MM.1S (cell line): ENCODE measurements around the gene ZNF692.
A peak's percentile ranks its signal among the peaks of the same experiment; 100 is the strongest.
"Not testable (repeated sequence)": the region's sequence is repeated elsewhere in the genome, so short reads cannot be mapped to it uniquely, and the experiment has no call there.

Source experiments
- DNase-seq: peaks from one replicate; pipeline ENCODE4 v3.0.0-alpha.2; 2015
- H2AFZ ChIP-seq: fragments of 300-600 bp; sonication (generic); 2 replicates; pipeline ENCODE4 v1.6.0; 2016; ENCODE audit warnings: antibody characterized with exemption, low read length
- H3F3A ChIP-seq: fragments of 300-600 bp; sonication (generic); 2 replicates; pipeline ENCODE4 v1.6.1; 2016; ENCODE audit warnings: mild to moderate bottlenecking, antibody characterized with exemption, low read length, moderate library complexity, mixed read lengths; ENCODE audit not compliant: insufficient read depth
- H3K27ac ChIP-seq: fragments of 300-600 bp; sonication (generic); 2 replicates; pipeline ENCODE4 v1.5.1; 2016; ENCODE audit warnings: mild to moderate bottlenecking, low read length
- H3K27me3 ChIP-seq: fragments of 300-600 bp; sonication (generic); replicated peaks from 2 replicates; pipeline ENCODE4 v1.6.0; 2016; ENCODE audit warnings: low read length; ENCODE audit not compliant: insufficient read depth
- H3K36me3 ChIP-seq: fragments of 300-600 bp; sonication (generic); replicated peaks from 2 replicates; pipeline ENCODE4 v1.6.1; 2016; ENCODE audit warnings: mild to moderate bottlenecking, low read length, mixed read lengths; ENCODE audit not compliant: insufficient read depth
- H3K4me1 ChIP-seq: fragments of 300-600 bp; sonication (generic); 2 replicates; pipeline ENCODE4 v1.6.1; 2016; ENCODE audit warnings: low read length, mixed read lengths
- H3K4me2 ChIP-seq: fragments of 300-600 bp; sonication (generic); 2 replicates; pipeline ENCODE4 v1.6.0; 2016; ENCODE audit warnings: low read depth, low read length
- H3K4me3 ChIP-seq: fragments of 300-600 bp; sonication (generic); 2 replicates; pipeline ENCODE4 v1.5.1; 2016; ENCODE audit warnings: low read length, mixed read lengths
- H3K79me2 ChIP-seq: fragments of 300-600 bp; sonication (generic); 2 replicates; pipeline ENCODE4 v1.6.1; 2016; ENCODE audit warnings: mixed run types, low read length, mixed read lengths
- H3K9ac ChIP-seq: fragments of 300-600 bp; sonication (generic); 2 replicates; pipeline ENCODE4 v1.6.1; 2016; ENCODE audit warnings: low read length, mixed read lengths
- H3K9me2 ChIP-seq: fragments of 300-600 bp; sonication (generic); replicated peaks from 2 replicates; pipeline ENCODE4 v1.6.1; 2016; ENCODE audit warnings: mild to moderate bottlenecking, low read length, mixed read lengths; ENCODE audit not compliant: insufficient read depth
- H3K9me3 ChIP-seq: fragments of 300-600 bp; sonication (generic); replicated peaks from 2 replicates; pipeline ENCODE4 v1.6.1; 2016; ENCODE audit warnings: mild to moderate bottlenecking, low read length, mixed read lengths; ENCODE audit not compliant: insufficient read depth
- H4K20me1 ChIP-seq: fragments of 300-600 bp; sonication (generic); 2 replicates; pipeline ENCODE4 v1.6.1; 2016; ENCODE audit warnings: mild to moderate bottlenecking, low read length, moderate library complexity, mixed read lengths; ENCODE audit not compliant: insufficient read depth
- EZH2 ChIP-seq: fragments of 300-600 bp; sonication (generic); optimal IDR thresholded peaks from 2 replicates; pipeline ENCODE3; 2017; ENCODE audit warnings: low read depth, mild to moderate bottlenecking, antibody characterized with exemption, low read length, mixed read lengths
- EZH2phosphoT487 ChIP-seq: fragments of 300-600 bp; sonication (generic); IDR thresholded peaks from 2 replicates; pipeline ENCODE4 v1.6.1; 2018; ENCODE audit warnings: antibody characterized with exemption, low read length
- TF ChIP-seq, protein P1 (sequence below): fragments of 300-600 bp; sonication (generic); IDR thresholded peaks from 2 replicates; pipeline ENCODE4 v1.5.1; 2016; ENCODE audit warnings: antibody characterized with exemption, low read length, mixed read lengths

Gene ZNF692

GRCh38 chr1:248831842-248832241, 27.0 kb downstream of the ZNF692 start:
- H3K27ac ChIP-seq: no peak overlapping the region

GRCh38 chr1:248830718-248831017, 28.2 kb downstream of the ZNF692 start:
- H3K36me3 ChIP-seq, DNase-seq, H3K9ac ChIP-seq: not testable (repeated sequence)

More at GRCh38 chr1:248831842-248832241, 27.0 kb downstream of the ZNF692 start:
- no peak for DNase-seq
- H3K36me3 ChIP-seq: no peaks in the 10 kb centered on the region
- no peak overlapping the region for H3K9ac ChIP-seq
- H3K27me3 ChIP-seq: peaks cover 4% of the 10 kb centered on the region; the same call in 1 of the 2 replicates
- TF ChIP-seq, protein P1, sequence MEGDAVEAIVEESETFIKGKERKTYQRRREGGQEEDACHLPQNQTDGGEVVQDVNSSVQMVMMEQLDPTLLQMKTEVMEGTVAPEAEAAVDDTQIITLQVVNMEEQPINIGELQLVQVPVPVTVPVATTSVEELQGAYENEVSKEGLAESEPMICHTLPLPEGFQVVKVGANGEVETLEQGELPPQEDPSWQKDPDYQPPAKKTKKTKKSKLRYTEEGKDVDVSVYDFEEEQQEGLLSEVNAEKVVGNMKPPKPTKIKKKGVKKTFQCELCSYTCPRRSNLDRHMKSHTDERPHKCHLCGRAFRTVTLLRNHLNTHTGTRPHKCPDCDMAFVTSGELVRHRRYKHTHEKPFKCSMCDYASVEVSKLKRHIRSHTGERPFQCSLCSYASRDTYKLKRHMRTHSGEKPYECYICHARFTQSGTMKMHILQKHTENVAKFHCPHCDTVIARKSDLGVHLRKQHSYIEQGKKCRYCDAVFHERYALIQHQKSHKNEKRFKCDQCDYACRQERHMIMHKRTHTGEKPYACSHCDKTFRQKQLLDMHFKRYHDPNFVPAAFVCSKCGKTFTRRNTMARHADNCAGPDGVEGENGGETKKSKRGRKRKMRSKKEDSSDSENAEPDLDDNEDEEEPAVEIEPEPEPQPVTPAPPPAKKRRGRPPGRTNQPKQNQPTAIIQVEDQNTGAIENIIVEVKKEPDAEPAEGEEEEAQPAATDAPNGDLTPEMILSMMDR: no peak
- TF ChIP-seq EZH2phosphoT487: no peak
- TF ChIP-seq EZH2: no peak
- H3K4me1 ChIP-seq: no peaks in the 10 kb centered on the region
- H2AFZ ChIP-seq: no peak overlapping the region
- no peaks in the 10 kb centered on the region for H3K9me2 ChIP-seq
- H3K4me3 ChIP-seq: no peak overlapping the region
- H3K9me3 ChIP-seq: no peaks in the 10 kb centered on the region
- no peaks in the 10 kb centered on the region for H4K20me1 ChIP-seq
- H3F3A ChIP-seq: peaks cover under 1% of the 10 kb centered on the region; the same call in 1 of the 2 replicates
- no peaks in the 10 kb centered on the region for H3K79me2 ChIP-seq
- no peak overlapping the region for H3K4me2 ChIP-seq

GRCh38 chr1:248828845-248829244, 30.0 kb downstream of the ZNF692 start:
- TF ChIP-seq EZH2phosphoT487 (no peak), EZH2 (no peak)
- TF ChIP-seq, protein P1: no peak
- H3K4me1 ChIP-seq: peaks cover 12% of the 10 kb centered on the region
- H3F3A ChIP-seq: peaks cover 8% of the 10 kb centered on the region
- H3K9ac ChIP-seq: no peak overlapping the region
- H3K4me2 ChIP-seq: no peak overlapping the region
- H3K27me3 ChIP-seq: peaks cover 4% of the 10 kb centered on the region; the same call in 1 of the 2 replicates
- H3K4me3 ChIP-seq: no peak overlapping the region
- H3K9me2 ChIP-seq: no peaks in the 10 kb centered on the region
- DNase-seq: no peak
- no peak overlapping the region for H3K27ac ChIP-seq
- H4K20me1 ChIP-seq: no peaks in the 10 kb centered on the region
- no peak overlapping the region for H2AFZ ChIP-seq
- no peaks in the 10 kb centered on the region for H3K36me3 ChIP-seq
- peaks cover 18% of the 10 kb centered on the region for H3K79me2 ChIP-seq
- H3K9me3 ChIP-seq: no peaks in the 10 kb centered on the region

More at GRCh38 chr1:248830718-248831017, 28.2 kb downstream of the ZNF692 start:
- H4K20me1 ChIP-seq, H3K4me1 ChIP-seq, H3K9me2 ChIP-seq, H3K9me3 ChIP-seq, H3K4me3 ChIP-seq, H3K27ac ChIP-seq, H3F3A ChIP-seq, H3K4me2 ChIP-seq, H3K79me2 ChIP-seq, H2AFZ ChIP-seq, H3K27me3 ChIP-seq: not testable (repeated sequence)

- H3K4me3 ChIP-seq: peak within 1 kb of the TSS; percentile 84
- no peaks in the 10 kb centered on the region for H3K9me3 ChIP-seq
- H3K27me3 ChIP-seq: 0 out of 2 replicates have a peak, but pooled peaks cover 4% of the 10 kb centered on the region
- TF ChIP-seq, protein P1: peak; percentile 97
- no peak for TF ChIP-seq EZH2
- peak within 1 kb of the TSS; percentile 86 for H3K27ac ChIP-seq
- peak within 1 kb of the TSS; percentile 92 for H3K9ac ChIP-seq
- no peaks in the 10 kb centered on the region for H3K36me3 ChIP-seq
- peak; percentile 98 for DNase-seq
- H2AFZ ChIP-seq: peak within 1 kb of the TSS; percentile 92
- H3F3A ChIP-seq: peaks cover 19% of the 10 kb centered on the region
- H3K4me1 ChIP-seq: peaks cover 36% of the 10 kb centered on the region
- H3K79me2 ChIP-seq: peaks cover 43% of the 10 kb centered on the region
- H3K9me2 ChIP-seq: no peaks in the 10 kb centered on the region
- H4K20me1 ChIP-seq: no peaks in the 10 kb centered on the region
- peak within 1 kb of the TSS; percentile 68 for H3K4me2 ChIP-seq
Observed at GRCh38 chr1:248825909-248826760, 32.8 kb downstream of the ZNF692 start, which contains the start of gene SH3BP5L. SH3BP5L (minus strand) TSS chr1:248825915; CDS start chr1:248824935, 980 bp downstream.
